ENCODE measurements around the gene SCAMP2. TPM values are rescaled to one million over a fixed set of nuclear protein-coding genes. Genes with fewer than 3 reads are reported as not detected.

Gene SCAMP2
- total RNA-seq, 3 donors from 2014 or later (not counting 1 experiment from before 2014, with no cell fraction given) = 78.8 to 101 (median 92.8) TPM

DNA sequence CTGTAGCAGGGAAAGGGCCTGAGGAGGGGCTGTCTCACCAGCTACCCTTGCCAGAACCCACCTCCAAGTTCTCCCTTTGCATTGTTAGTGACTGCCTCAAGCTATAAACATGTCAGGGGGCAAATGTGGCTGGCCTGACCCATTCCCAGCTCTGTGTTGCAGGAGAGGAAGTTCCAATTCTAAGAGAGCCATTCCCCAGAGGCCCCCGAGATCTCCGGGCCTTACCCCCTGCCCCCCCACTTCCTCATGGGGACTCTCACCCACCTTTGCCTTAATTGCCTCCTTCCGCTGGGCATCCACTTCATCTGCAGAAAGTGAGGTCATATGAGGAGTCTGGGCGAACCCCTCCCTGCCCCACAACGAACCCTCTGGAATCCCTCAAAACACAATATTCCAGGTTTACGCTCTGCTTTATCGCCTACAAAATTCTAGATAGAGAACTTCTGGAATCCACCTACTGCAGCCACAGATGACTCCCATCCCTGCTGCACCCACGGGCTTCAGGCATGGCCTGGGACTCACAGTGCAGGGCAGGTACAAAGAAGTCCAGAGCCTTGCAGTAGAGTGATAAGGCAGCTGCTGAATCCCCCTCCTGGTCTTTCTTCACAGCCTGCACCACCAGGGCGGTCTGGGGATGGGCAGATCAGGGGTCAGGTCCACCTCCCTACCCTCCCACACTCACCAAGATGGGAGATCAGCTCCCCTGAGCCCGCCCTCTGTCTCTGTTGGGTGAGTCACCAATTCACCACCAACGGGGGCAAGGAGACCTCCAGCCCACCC lies 34.2 kb downstream of the SCAMP2 start:
- Mint-ChIP-seq H3K9me3 (no peaks in the 10 kb centered on the region), H3K27me3 (ENCODE audit: low read depth in 2 of 2) (no peaks in the 10 kb centered on the region), H3K27ac (no peak overlapping the region), H3K36me3 (no peaks in the 10 kb centered on the region), H3K4me1 (peaks cover 4 to 39% of the 10 kb centered on the region in 2 donors), H3K4me3 (no peak overlapping the region)
- Histone ChIP-seq H3K4me1 (ENCODE audit: control insufficient read depth, insufficient read depth, low read length) (peaks cover 24% of the 10 kb centered on the region), H3K36me3 (ENCODE audit: control insufficient read depth, insufficient read depth, low read length) (peaks cover 6% of the 10 kb centered on the region), H3K4me3 (ENCODE audit: low read length) (no peak overlapping the region), H3K9me3 (ENCODE audit: control insufficient read depth, insufficient read depth, low read length) (no peaks in the 10 kb centered on the region), H3K27ac (ENCODE audit: low read length) (no peak overlapping the region), H3K27me3 (ENCODE audit: control insufficient read depth, insufficient read depth, low read length) (no peaks in the 10 kb centered on the region)
- intact Hi-C loops (cut with micrococcal nuclease) = no loop called here
- 94% methylated on average over 11 of the region's 11 CpGs for WGBS (ENCODE audit: insufficient coverage)
- no peak for ATAC-seq
- DNase-seq = no peak
- TF ChIP-seq, protein P1, sequence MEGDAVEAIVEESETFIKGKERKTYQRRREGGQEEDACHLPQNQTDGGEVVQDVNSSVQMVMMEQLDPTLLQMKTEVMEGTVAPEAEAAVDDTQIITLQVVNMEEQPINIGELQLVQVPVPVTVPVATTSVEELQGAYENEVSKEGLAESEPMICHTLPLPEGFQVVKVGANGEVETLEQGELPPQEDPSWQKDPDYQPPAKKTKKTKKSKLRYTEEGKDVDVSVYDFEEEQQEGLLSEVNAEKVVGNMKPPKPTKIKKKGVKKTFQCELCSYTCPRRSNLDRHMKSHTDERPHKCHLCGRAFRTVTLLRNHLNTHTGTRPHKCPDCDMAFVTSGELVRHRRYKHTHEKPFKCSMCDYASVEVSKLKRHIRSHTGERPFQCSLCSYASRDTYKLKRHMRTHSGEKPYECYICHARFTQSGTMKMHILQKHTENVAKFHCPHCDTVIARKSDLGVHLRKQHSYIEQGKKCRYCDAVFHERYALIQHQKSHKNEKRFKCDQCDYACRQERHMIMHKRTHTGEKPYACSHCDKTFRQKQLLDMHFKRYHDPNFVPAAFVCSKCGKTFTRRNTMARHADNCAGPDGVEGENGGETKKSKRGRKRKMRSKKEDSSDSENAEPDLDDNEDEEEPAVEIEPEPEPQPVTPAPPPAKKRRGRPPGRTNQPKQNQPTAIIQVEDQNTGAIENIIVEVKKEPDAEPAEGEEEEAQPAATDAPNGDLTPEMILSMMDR (IDR thresholded peaks at IDR 0.05) = no peak

DNA sequence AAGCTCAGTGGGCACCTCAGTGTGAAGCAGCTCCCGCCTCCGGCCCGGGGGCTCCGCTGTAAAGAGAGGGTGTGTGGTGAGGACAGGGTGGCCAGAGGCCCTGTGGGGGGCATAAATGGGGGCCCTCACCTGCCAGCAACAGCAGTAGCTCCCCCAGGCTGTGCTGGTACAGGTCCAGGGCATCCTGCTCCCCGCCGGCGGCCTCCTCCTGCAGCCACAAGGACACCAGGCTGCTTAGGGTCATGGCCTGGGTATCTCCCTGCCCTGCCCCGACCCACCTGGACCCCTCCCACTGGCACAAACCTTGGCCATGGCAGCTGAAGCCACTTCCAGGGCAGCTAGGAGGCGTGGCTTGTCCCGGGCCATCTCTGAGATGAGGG lies 35.0 kb downstream of the SCAMP2 start:
- Histone ChIP-seq H3K27me3 (ENCODE audit: control insufficient read depth, insufficient read depth, low read length) (no peaks in the 10 kb centered on the region), H3K36me3 (ENCODE audit: control insufficient read depth, insufficient read depth, low read length) (peaks cover 6% of the 10 kb centered on the region), H3K27ac (ENCODE audit: low read length) (no peak overlapping the region), H3K4me3 (ENCODE audit: low read length) (no peak overlapping the region), H3K4me1 (ENCODE audit: control insufficient read depth, insufficient read depth, low read length) (peaks cover 16% of the 10 kb centered on the region), H3K9me3 (ENCODE audit: control insufficient read depth, insufficient read depth, low read length) (no peaks in the 10 kb centered on the region)
- TF ChIP-seq, protein P1 (IDR thresholded peaks at IDR 0.05) = no peak
- WGBS (ENCODE audit: insufficient coverage) = 94% methylated on average over 10 of the region's 10 CpGs
- H3K9me3 Mint-ChIP-seq = no peaks in the 10 kb centered on the region
- H3K27me3 Mint-ChIP-seq (ENCODE audit: low read depth in 2 of 2) = no peaks in the 10 kb centered on the region
- H3K4me1 Mint-ChIP-seq = peaks cover 4 to 32% of the 10 kb centered on the region in 2 donors
- ATAC-seq (no peak), DNase-seq (no peak)
- intact Hi-C loops (cut with micrococcal nuclease) = no loop called here
- no peak overlapping the region for H3K4me3 Mint-ChIP-seq
- no peaks in the 10 kb centered on the region for H3K36me3 Mint-ChIP-seq
- H3K27ac Mint-ChIP-seq = no peak overlapping the region

DNA sequence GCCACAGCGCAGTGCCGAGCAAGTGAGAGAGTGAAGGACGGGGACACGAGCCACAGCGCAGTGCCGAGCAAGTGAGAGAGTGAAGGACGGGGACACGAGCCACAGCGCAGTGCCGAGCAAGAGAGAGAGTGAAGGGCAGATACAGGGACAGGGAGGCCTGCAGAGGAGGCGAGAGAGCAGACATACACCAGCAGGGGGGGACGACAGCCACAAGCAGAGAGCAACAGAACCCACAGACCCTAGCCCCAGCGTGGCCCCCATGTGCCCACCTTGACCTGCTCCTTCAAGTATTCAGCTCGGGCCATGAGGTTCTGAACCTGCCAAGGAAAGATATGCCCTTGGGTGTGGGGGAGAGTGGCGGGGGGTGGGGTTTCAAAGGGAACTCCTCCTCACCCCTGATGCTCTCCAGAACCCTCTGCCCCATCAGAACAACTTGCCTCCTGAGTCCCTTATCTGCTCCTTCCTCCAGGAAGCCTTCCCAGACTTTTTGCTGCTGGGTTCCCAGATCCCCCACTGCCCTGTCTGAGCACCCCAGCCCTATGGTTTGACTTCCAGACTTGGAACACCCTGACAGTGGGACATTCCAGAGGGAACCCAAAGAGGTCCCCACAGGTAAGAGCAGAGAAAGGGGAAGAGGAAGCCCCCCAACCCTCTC lies 35.6 kb downstream of the SCAMP2 start:
- H3K27ac Mint-ChIP-seq = no peak overlapping the region
- Histone ChIP-seq H3K4me3 (ENCODE audit: low read length) (no peak overlapping the region), H3K4me1 (ENCODE audit: control insufficient read depth, insufficient read depth, low read length) (peaks cover 14% of the 10 kb centered on the region), H3K36me3 (ENCODE audit: control insufficient read depth, insufficient read depth, low read length) (peaks cover 6% of the 10 kb centered on the region), H3K9me3 (ENCODE audit: control insufficient read depth, insufficient read depth, low read length) (no peaks in the 10 kb centered on the region), H3K27me3 (ENCODE audit: control insufficient read depth, insufficient read depth, low read length) (no peaks in the 10 kb centered on the region), H3K27ac (ENCODE audit: low read length) (no peak overlapping the region)
- DNase-seq (no peak), ATAC-seq (no peak)
- H3K4me3 Mint-ChIP-seq = no peak overlapping the region
- no peaks in the 10 kb centered on the region for H3K36me3 Mint-ChIP-seq
- H3K27me3 Mint-ChIP-seq (ENCODE audit: low read depth in 2 of 2) = no peaks in the 10 kb centered on the region
- no peaks in the 10 kb centered on the region for H3K9me3 Mint-ChIP-seq
- peaks cover 4 to 27% of the 10 kb centered on the region in 2 donors for H3K4me1 Mint-ChIP-seq
- intact Hi-C loops (cut with micrococcal nuclease) = no loop called here
- TF ChIP-seq, protein P1 (IDR thresholded peaks at IDR 0.05) = no peak
- WGBS (ENCODE audit: insufficient coverage) = 89% methylated on average over 14 of the region's 15 CpGs

All from natural killer cell (primary cell).